ENCODE measurements around the gene OGFOD2. TPM values are rescaled to one million over a fixed set of nuclear protein-coding genes. Genes with fewer than 3 reads are reported as not detected.

The OGFOD2 gene
- total and polyA plus RNA-seq, 2 of the 13 experiments (the other 11 are each of a cell fraction or from before 2014, with no cell fraction given), result 13.2 to 14.6 TPM

GRCh38 chr12:122961531-122962329 lies 13.3 kb upstream of the OGFOD2 start (continued):
- TF ChIP-seq ZNF432 (CRISPR knock-in tag; IDR thresholded peaks at IDR 0.05; ENCODE audit: borderline replicate concordance), result no peak
- TF ChIP-seq GRHL1 (CRISPR knock-in tag; conservative IDR thresholded peaks at IDR 0.05), result no peak
- no peak for TF ChIP-seq ATAD3A (CRISPR knock-in tag; IDR thresholded peaks at IDR 0.05)
- no peak for TF ChIP-seq ZBTB49 (CRISPR knock-in tag; IDR thresholded peaks at IDR 0.05; ENCODE audit: borderline replicate concordance)
- TF ChIP-seq TOPORS (CRISPR knock-in tag; IDR thresholded peaks at IDR 0.05), result no peak

- H3K36me3 ChIP-seq (replicated peaks in 1 of 2; ENCODE audit: control insufficient read depth in 1 of 2, insufficient read depth in 2 of 2, low read length in 2 of 2), result peaks cover 0 to 2% of the 10 kb centered on the region in 2 experiments; a peak in 3 of 5 replicates
- H3K9me3 ChIP-seq (ENCODE audit: low read length), result no peaks in the 10 kb centered on the region
- no peak overlapping the region for H3K27ac ChIP-seq (ENCODE audit: extremely low read length, insufficient read depth, low read length)
- CTCF ChIA-PET (ENCODE audit: low intra/inter-chr PET ratio, low total read pairs), result no interaction called here
- DNase-seq (ENCODE audit: low spot score) (no peak), ATAC-seq (no peak), FAIRE-seq (no peak)
- peak overlapping the region; percentile 98 for H3K4me2 ChIP-seq (ENCODE audit: low read depth, low read length)
- POLR2A ChIA-PET, result interaction anchor here (1.3 to 3.7 kb wide), 2 partner anchors 11 to 21 kb away, joined by 4 to 43 read pairs; partner anchors contain the start of gene OGFOD2
- no peaks in the 10 kb centered on the region for H3K27me3 ChIP-seq (ENCODE audit: control insufficient read depth in 1 of 2, insufficient read depth in 2 of 2, low read length in 2 of 2)
- H3K4me1 ChIP-seq (ENCODE audit: insufficient read depth, low read length), result peaks cover 47% of the 10 kb centered on the region
- in situ Hi-C loops (cut with HindIII; ENCODE audit: extremely low pct_ligation_motif_present, low pct_unique_long_range_greater_than_20kb), result no loop called here
- no peak overlapping the region for H2AFZ ChIP-seq (ENCODE audit: low read length)
- BruUV-seq (replicated peaks), result no TSS peak
- TF ChIP-seq ZNF704 (CRISPR knock-in tag; IDR thresholded peaks at IDR 0.05; ENCODE audit: borderline replicate concordance) (no peak), NR3C1 (CRISPR knock-in tag; IDR thresholded peaks at IDR 0.05) (no peak), ZFP91 (CRISPR knock-in tag; IDR thresholded peaks at IDR 0.05; ENCODE audit: borderline replicate concordance) (0 out of 2 replicates have a peak, but pooled peaks have one; percentile 14), MAFG (CRISPR knock-in tag; IDR thresholded peaks at IDR 0.05) (0 out of 2 replicates have a peak, but pooled peaks have one; percentile 18), ZNF558 (CRISPR knock-in tag; IDR thresholded peaks at IDR 0.05; ENCODE audit: borderline replicate concordance) (no peak)
- intact Hi-C loops (cut with micrococcal nuclease; ENCODE audit: unreplicated experiment), result no loop called here
- no peaks in the 10 kb centered on the region for H3K79me2 ChIP-seq (ENCODE audit: insufficient read depth, low read length)
- WGBS (ENCODE audit: low lambda C conversion rate), result no CpG with 5 or more reads among the region's 8 CpGs
- no peak overlapping the region for H3K9ac ChIP-seq (ENCODE audit: insufficient read depth, low read depth, low read length)
- no peak overlapping the region; a peak in 1 of 6 replicates for H3K4me3 ChIP-seq (replicated peaks in 1 of 3; ENCODE audit: insufficient read depth in 1 of 3, low read depth in 2 of 3, low read length in 3 of 3)
- no peaks in the 10 kb centered on the region for H4K20me1 ChIP-seq (ENCODE audit: insufficient read depth, low read length)
Observed at GRCh38 chr12:122963941-122964265, 11.1 kb upstream of the OGFOD2 start.

Measured in HepG2 (cell line).